GM23338 (cell line): Measurements from ENCODE around the gene ANKHD1. TPM values are rescaled to one million over a fixed set of nuclear protein-coding genes. Genes with fewer than 3 reads are reported as not detected.
A peak's percentile ranks its signal among the peaks of the same experiment; 100 is the strongest.

Source experiments
- ATAC-seq: fragments of 200-7000 bp; cut with Tn5 transposase; 3 replicates; pipeline ENCODE4 v1.9.1; 2020
- DNase-seq: peaks from one replicate; pipeline ENCODE4 v3.0.0-alpha.2; 2015; ENCODE audit warnings: low spot score
- H2AFZ ChIP-seq: fragments of 200-600 bp; sonication (generic); 2 replicates; pipeline ENCODE4 v1.8.0; 2016; ENCODE audit warnings: antibody characterized with exemption, mild to moderate bottlenecking, moderate library complexity
- H3F3A ChIP-seq: fragments of 200-600 bp; sonication (generic); replicated peaks from 2 replicates; pipeline ENCODE4 v1.8.0; 2017; ENCODE audit warnings: antibody characterized with exemption, mixed run types, low read depth
- H3K27ac ChIP-seq: fragments of 200-600 bp; sonication (generic); 2 replicates; pipeline ENCODE4 v1.6.1; 2016; ENCODE audit warnings: low read depth
- H3K27me3 ChIP-seq: fragments of 200-600 bp; sonication (generic); 2 replicates; pipeline ENCODE4 v1.8.0; 2016; ENCODE audit warnings: mild to moderate bottlenecking, mixed run types, moderate library complexity; ENCODE audit not compliant: insufficient read depth
- H3K36me3 ChIP-seq: fragments of 200-600 bp; sonication (generic); 2 replicates; pipeline ENCODE4 v1.8.0; 2016; ENCODE audit warnings: mild to moderate bottlenecking; ENCODE audit not compliant: insufficient read depth
- H3K4me1 ChIP-seq: fragments of 200-600 bp; sonication (generic); 2 replicates; pipeline ENCODE4 v1.8.0; 2016; ENCODE audit warnings: mild to moderate bottlenecking, moderate library complexity; ENCODE audit not compliant: insufficient read depth
- H3K4me2 ChIP-seq: fragments of 200-600 bp; sonication (generic); 2 replicates; pipeline ENCODE4 v1.7.1; 2017; ENCODE audit warnings: mixed run types
- H3K4me3 ChIP-seq: fragments of 200-600 bp; sonication (generic); 2 replicates; pipeline ENCODE4 v1.6.1; 2016; ENCODE audit warnings: mixed run types
- H3K79me2 ChIP-seq: fragments of 200-600 bp; sonication (generic); replicated peaks from 2 replicates; pipeline ENCODE4 v1.8.0; 2017; ENCODE audit warnings: mild to moderate bottlenecking; ENCODE audit not compliant: insufficient read depth
- H3K9me2 ChIP-seq: fragments of 200-600 bp; sonication (generic); 2 replicates; pipeline ENCODE4 v1.8.0; 2017; ENCODE audit not compliant: insufficient read depth
- H4K20me1 ChIP-seq: fragments of 200-600 bp; sonication (generic); replicated peaks from 2 replicates; pipeline ENCODE4 v1.8.0; 2017; ENCODE audit warnings: mild to moderate bottlenecking; ENCODE audit not compliant: insufficient read depth
- H3K27ac Mint-ChIP-seq: 2 replicates; pipeline ENCODE4 v1.8.0; 2020; ENCODE audit warnings: inconsistent platforms, mild to moderate bottlenecking, moderate library complexity, mixed read lengths
- H3K27me3 Mint-ChIP-seq: 3 replicates; pipeline ENCODE4 v1.8.0; 2022; ENCODE audit warnings: low read depth, mild to moderate bottlenecking, moderate library complexity, mixed read lengths, inconsistent platforms; ENCODE audit not compliant: insufficient read depth, poor library complexity
- H3K36me3 Mint-ChIP-seq: 3 replicates; pipeline ENCODE4 v1.8.0; 2021; ENCODE audit warnings: low read depth, mild to moderate bottlenecking, inconsistent platforms, moderate library complexity, mixed read lengths
- H3K4me1 Mint-ChIP-seq: 3 replicates; pipeline ENCODE4 v1.8.0; 2020; ENCODE audit warnings: mild to moderate bottlenecking, inconsistent platforms, mixed read lengths
- H3K4me3 Mint-ChIP-seq: 3 replicates; pipeline ENCODE4 v1.8.0; 2021; ENCODE audit warnings: moderate library complexity, mild to moderate bottlenecking, inconsistent platforms, mixed read lengths
- H3K9me3 Mint-ChIP-seq: 3 replicates; pipeline ENCODE4 v1.8.0; 2020; ENCODE audit warnings: moderate library complexity, mild to moderate bottlenecking, inconsistent platforms, mixed read lengths
- CREB1 ChIP-seq: fragments of 250-450 bp; sonication (Bioruptor Pico); IDR thresholded peaks from 2 replicates; pipeline ENCODE4 v1.5.0; 2020; ENCODE audit warnings: low read depth, mild to moderate bottlenecking, moderate library complexity
- EZH2phosphoT487 ChIP-seq: fragments of 200-600 bp; sonication (generic); IDR thresholded peaks from one replicate; pipeline ENCODE4 v1.8.1; 2018; ENCODE audit warnings: antibody characterized with exemption; ENCODE audit not compliant: unreplicated experiment
- JUNB ChIP-seq: IDR thresholded peaks from one replicate; pipeline ENCODE4 v1.6.1; 2016; ENCODE audit warnings: antibody characterized with exemption; ENCODE audit not compliant: unreplicated experiment
- POLR2AphosphoS5 ChIP-seq: IDR thresholded peaks from 2 replicates; pipeline ENCODE4 v1.6.1; 2016; ENCODE audit warnings: antibody characterized with exemption, low read depth
- ZNF331 ChIP-seq: fragments of 250-450 bp; sonication (Bioruptor Pico); IDR thresholded peaks from 2 replicates; pipeline ENCODE4 v1.5.0; 2020; ENCODE audit warnings: low read depth, mild to moderate bottlenecking, moderate library complexity
- polyA plus RNA-seq: library from polyadenylated mRNA; unstranded; fragments of >200 nt; fragmentation: Nextera tagmentation; extraction: Ambion mirVana; gene quantifications from 2 replicates; pipeline ENCODE4 v1.2.1, GENCODE V29; 2016
- total RNA-seq: library from RNA; depleted of rRNA; stranded (reverse); fragments of >200 nt; shearing (Covaris generic); gene quantifications from 2 replicates; pipeline ENCODE4 v1.2.3, GENCODE V29; 2014
- TF ChIP-seq, protein P1 (sequence below): IDR thresholded peaks from 2 replicates; pipeline ENCODE4 v1.6.1; 2016; ENCODE audit warnings: antibody characterized with exemption
- TF ChIP-seq, protein P2 (sequence below): IDR thresholded peaks from one replicate; pipeline ENCODE4 v1.6.1; 2018; ENCODE audit warnings: antibody characterized with exemption; ENCODE audit not compliant: unreplicated experiment
- TF ChIP-seq, protein P3 (sequence below), 2 experiments: fragments of 200-600 bp in 1 of 2; sonication (generic) in 1 of 2; conservative IDR thresholded peaks; 2 replicates each; pipeline versions ENCODE4 v1.5.1 to v1.6.1; 2016 to 2017; ENCODE audit warnings: antibody characterized with exemption in 2 of 2, low read depth in 2 of 2, mild to moderate bottlenecking in 2 of 2, moderate library complexity in 1 of 2

Gene ANKHD1
- total and polyA plus RNA-seq, 2 experiments from 2014 or later, result 73.0 to 119 TPM

DNA sequence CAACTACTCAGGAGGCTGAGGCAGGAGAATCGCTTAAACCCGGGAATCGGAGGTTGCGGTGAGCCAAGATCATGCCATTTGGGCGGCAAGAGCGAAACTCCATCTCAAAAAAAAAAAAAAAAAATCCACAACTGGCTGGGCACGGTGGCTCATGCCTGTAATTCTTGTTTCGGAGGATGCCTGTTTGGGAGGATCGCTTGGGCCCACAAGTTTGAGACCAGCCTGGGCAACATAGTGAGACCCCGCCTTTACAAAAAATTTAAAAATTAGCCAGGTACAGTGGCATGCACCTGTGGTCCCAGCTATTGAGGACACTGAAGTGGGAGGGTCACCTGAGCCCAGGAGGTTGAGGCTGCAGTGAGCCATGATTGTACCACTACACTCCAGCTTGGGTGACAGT is 144.0 kb downstream of the ANKHD1 start (continued):
- TF ChIP-seq, protein P1, sequence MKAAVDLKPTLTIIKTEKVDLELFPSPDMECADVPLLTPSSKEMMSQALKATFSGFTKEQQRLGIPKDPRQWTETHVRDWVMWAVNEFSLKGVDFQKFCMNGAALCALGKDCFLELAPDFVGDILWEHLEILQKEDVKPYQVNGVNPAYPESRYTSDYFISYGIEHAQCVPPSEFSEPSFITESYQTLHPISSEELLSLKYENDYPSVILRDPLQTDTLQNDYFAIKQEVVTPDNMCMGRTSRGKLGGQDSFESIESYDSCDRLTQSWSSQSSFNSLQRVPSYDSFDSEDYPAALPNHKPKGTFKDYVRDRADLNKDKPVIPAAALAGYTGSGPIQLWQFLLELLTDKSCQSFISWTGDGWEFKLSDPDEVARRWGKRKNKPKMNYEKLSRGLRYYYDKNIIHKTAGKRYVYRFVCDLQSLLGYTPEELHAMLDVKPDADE, result no peak
- TF ChIP-seq POLR2AphosphoS5, result no peak
- no peak for TF ChIP-seq ZNF331 (CRISPR knock-in tag)
- TF ChIP-seq, protein P2, sequence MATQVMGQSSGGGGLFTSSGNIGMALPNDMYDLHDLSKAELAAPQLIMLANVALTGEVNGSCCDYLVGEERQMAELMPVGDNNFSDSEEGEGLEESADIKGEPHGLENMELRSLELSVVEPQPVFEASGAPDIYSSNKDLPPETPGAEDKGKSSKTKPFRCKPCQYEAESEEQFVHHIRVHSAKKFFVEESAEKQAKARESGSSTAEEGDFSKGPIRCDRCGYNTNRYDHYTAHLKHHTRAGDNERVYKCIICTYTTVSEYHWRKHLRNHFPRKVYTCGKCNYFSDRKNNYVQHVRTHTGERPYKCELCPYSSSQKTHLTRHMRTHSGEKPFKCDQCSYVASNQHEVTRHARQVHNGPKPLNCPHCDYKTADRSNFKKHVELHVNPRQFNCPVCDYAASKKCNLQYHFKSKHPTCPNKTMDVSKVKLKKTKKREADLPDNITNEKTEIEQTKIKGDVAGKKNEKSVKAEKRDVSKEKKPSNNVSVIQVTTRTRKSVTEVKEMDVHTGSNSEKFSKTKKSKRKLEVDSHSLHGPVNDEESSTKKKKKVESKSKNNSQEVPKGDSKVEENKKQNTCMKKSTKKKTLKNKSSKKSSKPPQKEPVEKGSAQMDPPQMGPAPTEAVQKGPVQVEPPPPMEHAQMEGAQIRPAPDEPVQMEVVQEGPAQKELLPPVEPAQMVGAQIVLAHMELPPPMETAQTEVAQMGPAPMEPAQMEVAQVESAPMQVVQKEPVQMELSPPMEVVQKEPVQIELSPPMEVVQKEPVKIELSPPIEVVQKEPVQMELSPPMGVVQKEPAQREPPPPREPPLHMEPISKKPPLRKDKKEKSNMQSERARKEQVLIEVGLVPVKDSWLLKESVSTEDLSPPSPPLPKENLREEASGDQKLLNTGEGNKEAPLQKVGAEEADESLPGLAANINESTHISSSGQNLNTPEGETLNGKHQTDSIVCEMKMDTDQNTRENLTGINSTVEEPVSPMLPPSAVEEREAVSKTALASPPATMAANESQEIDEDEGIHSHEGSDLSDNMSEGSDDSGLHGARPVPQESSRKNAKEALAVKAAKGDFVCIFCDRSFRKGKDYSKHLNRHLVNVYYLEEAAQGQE, result no peak

DNA sequence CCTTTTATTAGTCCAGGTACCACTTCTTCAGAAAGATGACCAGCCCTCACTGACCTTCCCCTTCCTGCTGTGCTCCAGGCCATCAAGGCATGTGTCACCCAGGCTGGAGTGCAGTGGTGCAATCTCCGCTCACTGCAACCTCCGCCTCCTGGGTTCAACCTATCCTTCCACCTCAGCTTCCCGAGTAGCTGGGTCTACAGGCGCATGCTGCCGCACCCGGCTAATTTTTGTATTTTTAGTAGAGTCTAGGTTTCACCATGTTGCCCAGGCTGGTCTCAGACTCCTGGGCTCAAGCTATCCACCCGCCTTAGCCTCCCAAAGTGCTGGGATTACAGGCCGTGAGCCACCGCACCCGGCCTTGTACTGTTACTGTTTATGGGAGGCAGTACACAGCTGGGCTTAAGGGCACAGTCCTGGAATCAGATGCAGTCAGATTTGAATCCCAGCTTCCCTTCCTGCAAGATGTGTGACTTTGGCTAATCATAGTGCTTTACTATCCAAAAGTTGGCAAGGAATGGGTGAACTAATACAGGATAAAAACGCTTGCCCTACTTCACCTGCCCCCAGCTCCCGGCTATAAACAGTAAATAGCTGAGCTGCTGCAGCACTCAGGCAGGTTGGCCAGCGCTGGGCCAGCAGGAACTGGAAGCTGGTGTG is 145.3 kb downstream of the ANKHD1 start:
- peaks cover 24% of the 10 kb centered on the region for H3K4me1 Mint-ChIP-seq
- no peaks in the 10 kb centered on the region for H3K27me3 ChIP-seq
- DNase-seq (no peak), ATAC-seq (peak; percentile 5)
- peak overlapping the region; percentile 98 for H3K27ac Mint-ChIP-seq
- H3K27ac ChIP-seq, result peak overlapping the region; percentile 92
- H3K4me2 ChIP-seq, result peak overlapping the region; percentile 74
- TF ChIP-seq JUNB, result no peak
- no peak for TF ChIP-seq EZH2phosphoT487
- TF ChIP-seq, protein P3, sequence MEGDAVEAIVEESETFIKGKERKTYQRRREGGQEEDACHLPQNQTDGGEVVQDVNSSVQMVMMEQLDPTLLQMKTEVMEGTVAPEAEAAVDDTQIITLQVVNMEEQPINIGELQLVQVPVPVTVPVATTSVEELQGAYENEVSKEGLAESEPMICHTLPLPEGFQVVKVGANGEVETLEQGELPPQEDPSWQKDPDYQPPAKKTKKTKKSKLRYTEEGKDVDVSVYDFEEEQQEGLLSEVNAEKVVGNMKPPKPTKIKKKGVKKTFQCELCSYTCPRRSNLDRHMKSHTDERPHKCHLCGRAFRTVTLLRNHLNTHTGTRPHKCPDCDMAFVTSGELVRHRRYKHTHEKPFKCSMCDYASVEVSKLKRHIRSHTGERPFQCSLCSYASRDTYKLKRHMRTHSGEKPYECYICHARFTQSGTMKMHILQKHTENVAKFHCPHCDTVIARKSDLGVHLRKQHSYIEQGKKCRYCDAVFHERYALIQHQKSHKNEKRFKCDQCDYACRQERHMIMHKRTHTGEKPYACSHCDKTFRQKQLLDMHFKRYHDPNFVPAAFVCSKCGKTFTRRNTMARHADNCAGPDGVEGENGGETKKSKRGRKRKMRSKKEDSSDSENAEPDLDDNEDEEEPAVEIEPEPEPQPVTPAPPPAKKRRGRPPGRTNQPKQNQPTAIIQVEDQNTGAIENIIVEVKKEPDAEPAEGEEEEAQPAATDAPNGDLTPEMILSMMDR (conservative IDR thresholded peaks at IDR 0.05; ENCODE audit: low read depth in 2 of 2), result no peak
- no peak for TF ChIP-seq CREB1 (CRISPR knock-in tag)
- H3K4me3 Mint-ChIP-seq, result peak overlapping the region; percentile 88
- 0 out of 2 replicates have a peak, but pooled peaks cover 6% of the 10 kb centered on the region for H3K79me2 ChIP-seq
- H3K4me1 ChIP-seq, result peaks cover 26% of the 10 kb centered on the region
- peaks cover 2% of the 10 kb centered on the region; the same call in 1 of the 2 replicates for H4K20me1 ChIP-seq
- no peak overlapping the region for H2AFZ ChIP-seq
- no peaks in the 10 kb centered on the region for H3K9me3 Mint-ChIP-seq
- H3K36me3 ChIP-seq, result peaks cover 29% of the 10 kb centered on the region
- H3K9me2 ChIP-seq, result no peaks in the 10 kb centered on the region
- H3K4me3 ChIP-seq, result peak overlapping the region; percentile 77
- H3K27me3 Mint-ChIP-seq, result peaks cover 17% of the 10 kb centered on the region
- peaks cover 53% of the 10 kb centered on the region for H3K36me3 Mint-ChIP-seq
- peaks cover 17% of the 10 kb centered on the region for H3F3A ChIP-seq
